GM19372 (cell line): ENCODE data around the gene SBF2.
A peak's percentile ranks its signal among the peaks of the same experiment; 100 is the strongest.
"Not testable (repeated sequence)": the region's sequence is repeated elsewhere in the genome, so short reads cannot be mapped to it uniquely, and the experiment has no call there.

Experiments used
- ATAC-seq: cut with Tn5 transposase; IDR thresholded peaks from one replicate; pipeline ENCODE4 v1.9.1; 2021; ENCODE audit warnings: mild to moderate bottlenecking, low read depth, moderate library complexity; ENCODE audit not compliant: unreplicated experiment

Gene SBF2

GRCh38 chr11:9977554-9977953 lies 316.5 kb downstream of the SBF2 start:
- no peak for ATAC-seq

GRCh38 chr11:9974375-9974774 lies 319.6 kb downstream of the SBF2 start:
- ATAC-seq, result no peak

GRCh38 chr11:9973921-9974320 lies 320.1 kb downstream of the SBF2 start:
- no peak for ATAC-seq

- ATAC-seq, result no peak
Observed at GRCh38 chr11:9972989-9973388, 321.0 kb downstream of the SBF2 start.

GRCh38 chr11:9971894-9972293 lies 322.1 kb downstream of the SBF2 start:
- no peak for ATAC-seq

- no peak for ATAC-seq
Observed at GRCh38 chr11:9969068-9969467, 325.0 kb downstream of the SBF2 start.

- ATAC-seq, result peak; percentile 90
Observed at GRCh38 chr11:9962722-9963121, 331.3 kb downstream of the SBF2 start.

GRCh38 chr11:9957072-9957471 lies 336.9 kb downstream of the SBF2 start:
- ATAC-seq, result no peak

- no peak for ATAC-seq
Observed at GRCh38 chr11:9956483-9956882, 337.5 kb downstream of the SBF2 start.

GRCh38 chr11:9955391-9955790 lies 338.6 kb downstream of the SBF2 start:
- ATAC-seq, result no peak

- ATAC-seq, result no peak
Observed at GRCh38 chr11:9953994-9954626, 339.9 kb downstream of the SBF2 start.

- ATAC-seq, result no peak
Observed at GRCh38 chr11:9952511-9953196, 341.4 kb downstream of the SBF2 start.

- ATAC-seq, result no peak
Observed at GRCh38 chr11:9951807-9952206, 342.2 kb downstream of the SBF2 start.

- no peak for ATAC-seq
Observed at GRCh38 chr11:9950462-9950861, 343.6 kb downstream of the SBF2 start.

- no peak for ATAC-seq
Observed at GRCh38 chr11:9947231-9947864, 346.7 kb downstream of the SBF2 start.

GRCh38 chr11:9945680-9946079 lies 348.3 kb downstream of the SBF2 start:
- ATAC-seq, result not testable (repeated sequence)

GRCh38 chr11:9943386-9944110 lies 350.5 kb downstream of the SBF2 start:
- no peak for ATAC-seq

- no peak for ATAC-seq
Observed at GRCh38 chr11:9941991-9942390, 352.0 kb downstream of the SBF2 start.

- ATAC-seq, result not testable (repeated sequence)
Observed at GRCh38 chr11:9939150-9939549, 354.9 kb downstream of the SBF2 start.

- no peak for ATAC-seq
Observed at GRCh38 chr11:9936754-9937153, 357.3 kb downstream of the SBF2 start.

GRCh38 chr11:9932843-9933242 lies 361.2 kb downstream of the SBF2 start:
- not testable (repeated sequence) for ATAC-seq
